Right lobe of liver (tissue), 6 donors: ENCODE results near the gene SHISA6. TPM values are rescaled to one million over a fixed set of nuclear protein-coding genes. Genes with fewer than 3 reads are reported as not detected.

ENCODE experiments used
- ATAC-seq, 4 donors: fragments of 200-7000 bp; cut with Tn5 transposase; one replicate each; pipeline ENCODE4 v1.9.1; 2020; ENCODE audit warnings: mild to moderate bottlenecking in 4 of 4, moderate library complexity in 4 of 4
- DNase-seq, 3 donors: peaks; one replicate each; pipeline ENCODE4 v3.0.0-alpha.2; 2020
- H3K27ac ChIP-seq, 3 donors: fragments of 200-600 bp; one replicate each; pipeline ENCODE4 v1.8.0; 2022
- H3K27me3 ChIP-seq, 2 donors: fragments of 200-600 bp; one replicate each; pipeline ENCODE4 v1.8.0; 2022
- H3K36me3 ChIP-seq, 4 donors: fragments of 200-600 bp; sonication (generic) in 1 of 4; one replicate each; pipeline versions ENCODE4 v1.5.1 to v1.8.0; 2017 to 2022; ENCODE audit warnings: control low read depth in 1 of 4
- H3K4me1 ChIP-seq, 4 donors: fragments of 200-600 bp; sonication (generic) in 1 of 4; one replicate each; pipeline versions ENCODE4 v1.5.1 to v1.8.0; 2017 to 2022; ENCODE audit warnings: control low read depth in 1 of 4
- H3K4me3 ChIP-seq, 3 donors: fragments of 200-600 bp; one replicate each; pipeline ENCODE4 v1.8.0; 2022
- H3K9me3 ChIP-seq, 4 donors: fragments of 200-600 bp; sonication (generic) in 1 of 4; one replicate each; pipeline versions ENCODE4 v1.5.1 to v1.8.0; 2017 to 2022; ENCODE audit warnings: control low read depth in 1 of 4
- POLR2A ChIP-seq: fragments of 450-650 bp; IDR thresholded peaks from one replicate; pipeline ENCODE4 v1.6.1; 2017; ENCODE audit warnings: antibody characterized with exemption, mild to moderate bottlenecking
- WGBS: methylation state at CpG from one replicate; pipeline ENCODE4 v1.1.6; 2018; ENCODE audit warnings: low coverage, low lambda C conversion rate; ENCODE audit not compliant: insufficient coverage; ENCODE audit errors: missing lambda C conversion rate; 5-methylcytosine and 5-hydroxymethylcytosine counted together
- intact Hi-C, 2 donors: fragments of 100-400 bp; cut with DNase I; formaldehyde crosslinking; loops; one replicate each; pipeline versions ENCODE4 v1.11.2 to v1.14.1; 2022
- total RNA-seq, 6 experiments: library from RNA; depleted of rRNA in 2 of 6; stranded (reverse); fragments of >200 nt in 2 of 6; fragmentation: NEBNext Ultra II Directional in 3 of 6; extraction: Animal tissue kit (Norgen Biotek cat#: 25700) in 3 of 6; gene quantifications; one replicate each; pipeline versions ENCODE4 v1.1.0 to v1.2.4, GENCODE V29; 2016 to 2023
- TF ChIP-seq, protein P1 (sequence below), 4 donors: fragments of 200-600 bp in 3 of 4; fragments of 450-650 bp in 1 of 4; IDR thresholded peaks; one replicate each; pipeline versions ENCODE4 v1.5.1 to v1.8.0; 2016 to 2022; ENCODE audit warnings: antibody characterized with exemption in 4 of 4, mild to moderate bottlenecking in 2 of 4
- donor health status: DM: no; HTN: yes; CAD: no.
- donor health status: DM: no; HTN: no; CAD: no.
- donor health status: DM: no; HTN: no; CAD: no.
- donor health status: DM: no; HTN: yes; CAD: no.
- donor health status: DM: no; HTN: yes; CAD: no.

Gene SHISA6
- total RNA-seq, 6 experiments from 2014 or later, result not detected

DNA sequence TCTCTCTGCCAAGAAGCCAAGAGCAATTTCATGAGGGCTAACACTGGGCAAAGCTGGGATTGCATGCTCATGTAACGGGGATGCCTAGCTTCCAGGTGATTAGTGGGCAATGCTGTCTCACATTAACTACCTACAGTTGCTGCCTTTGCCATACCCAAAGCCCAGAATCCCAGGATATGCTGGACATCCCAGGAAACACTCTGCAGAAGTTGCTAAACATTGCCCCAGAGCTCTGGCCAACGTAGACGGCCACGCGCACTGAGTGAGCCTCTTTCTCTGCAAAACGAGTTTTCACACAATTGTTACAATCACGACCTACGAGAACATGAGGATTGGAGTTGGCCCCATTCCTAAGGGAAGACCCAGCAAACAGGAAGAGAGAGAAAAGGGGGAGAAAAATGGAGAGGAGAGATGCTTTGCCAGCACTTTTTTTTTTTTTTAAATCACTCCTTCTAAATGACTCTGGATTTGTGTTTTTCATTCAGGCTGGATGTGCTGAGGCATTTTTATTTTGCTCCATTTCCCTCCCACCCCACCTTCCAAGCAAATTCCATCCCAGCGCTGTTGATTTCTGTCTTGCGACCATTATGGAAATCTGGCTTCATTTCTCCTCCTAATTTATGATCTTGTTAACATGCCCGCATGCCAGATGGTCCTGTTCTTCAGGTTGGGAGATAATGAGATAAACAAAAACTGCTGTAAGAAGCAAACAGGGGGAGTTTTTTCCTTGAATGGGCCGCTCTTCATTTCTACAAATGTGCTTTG, 244.5 kb downstream of the SHISA6 start:
- no peak for TF ChIP-seq POLR2A
- TF ChIP-seq, protein P1, sequence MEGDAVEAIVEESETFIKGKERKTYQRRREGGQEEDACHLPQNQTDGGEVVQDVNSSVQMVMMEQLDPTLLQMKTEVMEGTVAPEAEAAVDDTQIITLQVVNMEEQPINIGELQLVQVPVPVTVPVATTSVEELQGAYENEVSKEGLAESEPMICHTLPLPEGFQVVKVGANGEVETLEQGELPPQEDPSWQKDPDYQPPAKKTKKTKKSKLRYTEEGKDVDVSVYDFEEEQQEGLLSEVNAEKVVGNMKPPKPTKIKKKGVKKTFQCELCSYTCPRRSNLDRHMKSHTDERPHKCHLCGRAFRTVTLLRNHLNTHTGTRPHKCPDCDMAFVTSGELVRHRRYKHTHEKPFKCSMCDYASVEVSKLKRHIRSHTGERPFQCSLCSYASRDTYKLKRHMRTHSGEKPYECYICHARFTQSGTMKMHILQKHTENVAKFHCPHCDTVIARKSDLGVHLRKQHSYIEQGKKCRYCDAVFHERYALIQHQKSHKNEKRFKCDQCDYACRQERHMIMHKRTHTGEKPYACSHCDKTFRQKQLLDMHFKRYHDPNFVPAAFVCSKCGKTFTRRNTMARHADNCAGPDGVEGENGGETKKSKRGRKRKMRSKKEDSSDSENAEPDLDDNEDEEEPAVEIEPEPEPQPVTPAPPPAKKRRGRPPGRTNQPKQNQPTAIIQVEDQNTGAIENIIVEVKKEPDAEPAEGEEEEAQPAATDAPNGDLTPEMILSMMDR (IDR thresholded peaks at IDR 0.05), result no peak
- H3K4me1 ChIP-seq, result no peaks in the 10 kb centered on the region
- intact Hi-C loops, result no loop called here
- no peaks in the 10 kb centered on the region for H3K36me3 ChIP-seq
- 53% methylated on average over 12 of the region's 12 CpGs for WGBS
- no peak overlapping the region for H3K27ac ChIP-seq
- no peaks in the 10 kb centered on the region for H3K9me3 ChIP-seq
- H3K4me3 ChIP-seq, result no peak overlapping the region
- ATAC-seq (no peak), DNase-seq (no peak)
- peaks cover 0 to 1% of the 10 kb centered on the region in 2 donors for H3K27me3 ChIP-seq

DNA sequence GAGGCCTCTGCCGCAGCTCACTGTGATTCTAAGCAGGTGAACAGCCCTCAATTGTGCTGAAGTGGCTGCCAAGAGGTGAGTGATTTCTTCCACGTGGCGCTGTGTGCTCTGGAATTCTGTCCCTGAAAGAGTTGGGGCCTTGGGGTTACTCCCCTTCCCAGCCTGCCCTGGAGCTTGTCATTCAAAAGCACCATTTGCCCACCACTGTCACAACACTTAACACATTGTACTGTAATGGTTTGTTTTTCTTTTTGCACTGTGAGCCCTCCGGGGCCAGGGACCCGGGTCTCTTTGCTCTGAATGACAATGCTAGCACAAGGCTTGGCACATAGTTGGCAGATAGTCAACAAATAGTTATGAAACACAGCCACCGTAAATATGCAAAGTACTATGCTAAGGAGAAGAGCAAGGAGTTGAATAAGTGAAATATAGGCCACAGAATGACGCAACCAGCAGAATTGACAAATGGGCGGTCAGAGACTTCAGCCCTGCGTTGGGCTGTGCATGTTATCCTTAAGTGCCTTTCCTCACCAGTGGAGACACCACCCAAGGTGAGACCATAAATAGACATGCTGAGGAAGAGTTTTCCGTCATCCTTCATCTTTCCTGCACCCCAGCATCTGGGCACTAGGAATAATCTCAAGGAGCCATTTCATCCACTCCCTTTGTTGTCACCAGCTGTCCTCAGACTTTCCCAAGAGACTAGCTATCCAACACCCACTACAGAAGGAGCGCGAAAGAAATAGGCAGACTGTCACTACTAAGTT, 245.3 kb downstream of the SHISA6 start:
- H3K36me3 ChIP-seq, result no peaks in the 10 kb centered on the region
- TF ChIP-seq POLR2A, result no peak
- TF ChIP-seq, protein P1 (IDR thresholded peaks at IDR 0.05), result no peak
- ATAC-seq (no peak), DNase-seq (no peak)
- 45% methylated on average over 5 of the region's 12 CpGs for WGBS
- H3K27me3 ChIP-seq, result no peaks in the 10 kb centered on the region
- no peaks in the 10 kb centered on the region for H3K4me1 ChIP-seq
- H3K27ac ChIP-seq, result no peak overlapping the region
- H3K9me3 ChIP-seq, result no peaks in the 10 kb centered on the region
- intact Hi-C loops, result no loop called here
- no peak overlapping the region for H3K4me3 ChIP-seq

DNA sequence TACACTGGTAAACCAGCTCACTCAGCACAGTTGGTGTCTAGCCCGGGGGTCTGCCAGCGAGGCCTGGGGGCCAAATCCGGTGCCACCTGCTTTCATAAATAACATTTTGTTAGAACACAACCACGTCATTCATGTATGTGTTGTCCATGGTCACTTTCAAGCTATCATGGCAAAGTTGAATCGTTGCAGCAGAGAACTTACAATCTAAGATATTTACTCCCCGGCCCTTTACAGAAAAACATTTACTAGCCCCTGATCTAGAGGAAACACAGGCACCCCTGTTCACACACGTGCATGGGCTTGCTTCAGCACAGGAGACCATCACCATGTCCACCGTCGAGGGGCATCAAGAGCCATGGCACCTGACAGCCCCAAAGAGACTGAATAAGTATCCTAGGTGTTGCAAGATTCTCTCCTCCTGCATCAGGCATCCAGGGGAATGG, 245.9 kb downstream of the SHISA6 start:
- WGBS, result 31% methylated on average over 7 of the region's 9 CpGs
- ATAC-seq, result no peak

DNA sequence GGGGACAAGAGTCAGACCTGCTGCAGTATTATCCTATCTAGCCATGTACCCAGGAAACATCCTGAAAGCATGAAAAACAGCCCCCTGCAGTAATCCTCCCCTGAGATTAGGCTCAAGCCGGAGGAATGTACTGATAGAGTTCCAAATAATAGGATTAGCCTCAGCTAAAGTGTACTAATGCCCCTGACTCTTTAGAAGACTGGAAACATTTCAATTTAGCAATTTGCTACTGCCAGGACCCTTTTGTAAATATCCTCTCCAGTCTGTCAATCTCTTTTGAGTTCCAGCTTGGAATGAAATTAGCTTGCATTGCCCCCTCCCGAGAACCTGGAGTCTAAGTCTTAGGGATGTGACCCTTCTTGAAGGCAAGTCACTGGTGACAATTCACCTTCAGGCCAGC, 246.5 kb downstream of the SHISA6 start:
- TF ChIP-seq, protein P1 (IDR thresholded peaks at IDR 0.05), result no peak
- TF ChIP-seq POLR2A, result no peak
- H3K9me3 ChIP-seq, result no peaks in the 10 kb centered on the region
- H3K27me3 ChIP-seq, result no peaks in the 10 kb centered on the region
- no peak overlapping the region for H3K27ac ChIP-seq
- no peak for DNase-seq
- H3K4me3 ChIP-seq, result no peak overlapping the region
- WGBS, result 7% methylated on average over 2 of the region's 2 CpGs
- no peaks in the 10 kb centered on the region for H3K4me1 ChIP-seq
- H3K36me3 ChIP-seq, result no peaks in the 10 kb centered on the region
- no peak for ATAC-seq
- intact Hi-C loops, result no loop called here

More for the DNA sequence above, 245.9 kb downstream of the SHISA6 start:
- intact Hi-C loops, result no loop called here
- Histone ChIP-seq H3K4me3 (no peak overlapping the region), H3K27ac (no peak overlapping the region), H3K9me3 (no peaks in the 10 kb centered on the region), H3K27me3 (no peaks in the 10 kb centered on the region), H3K4me1 (no peaks in the 10 kb centered on the region), H3K36me3 (no peaks in the 10 kb centered on the region)
- DNase-seq, result no peak
- TF ChIP-seq, protein P1 (IDR thresholded peaks at IDR 0.05), result no peak
- TF ChIP-seq POLR2A, result no peak
